Measurements from ENCODE around the gene ANKS6. TPM values are rescaled to one million over a fixed set of nuclear protein-coding genes. Genes with fewer than 3 reads are reported as not detected.

The ANKS6 gene
- total and polyA plus RNA-seq, 9 donors: 7.4 to 29.3 (median 17.7) TPM

- 2 to 4% (median 2%) methylated on average over 31 to 89 of the region's 89 CpGs for WGBS, 3 donors
- H3K4me3 ChIP-seq: no peak overlapping the region
Measured at GRCh38 chr9:98708103-98708932, 88.0 kb downstream of the ANKS6 start.

GRCh38 chr9:98707166-98708102, 88.9 kb downstream of the ANKS6 start:
- Histone ChIP-seq H3K9me3 (no peaks in the 10 kb centered on the region), H3K27me3 (no peaks in the 10 kb centered on the region), H3K4me3 (no peak overlapping the region), H3K27ac (no peak overlapping the region), H3K36me3 (no peaks in the 10 kb centered on the region), H3K4me1 (ENCODE audit: insufficient read depth) (no peaks in the 10 kb centered on the region)
- intact Hi-C loops (cut with DNase I): no loop called here
- TF ChIP-seq POLR2A (IDR thresholded peaks at IDR 0.05): no peak
- no peak for TF ChIP-seq CTCF (IDR thresholded peaks at IDR 0.05)
- TF ChIP-seq EP300 (IDR thresholded peaks at IDR 0.05): no peak
- no peak for DNase-seq
- WGBS, 3 donors: 2 to 4% (median 2%) methylated on average over 60 to 79 of the region's 79 CpGs

More at GRCh38 chr9:98708103-98708932, 88.0 kb downstream of the ANKS6 start:
- Histone ChIP-seq H3K4me1 (ENCODE audit: insufficient read depth) (no peaks in the 10 kb centered on the region), H3K36me3 (no peaks in the 10 kb centered on the region), H3K27ac (no peak overlapping the region), H3K9me3 (no peaks in the 10 kb centered on the region), H3K27me3 (no peaks in the 10 kb centered on the region)
- DNase-seq: no peak
- intact Hi-C loops (cut with DNase I): no loop called here
- TF ChIP-seq CTCF (IDR thresholded peaks at IDR 0.05) (no peak), POLR2A (IDR thresholded peaks at IDR 0.05) (no peak), EP300 (IDR thresholded peaks at IDR 0.05) (no peak)

GRCh38 chr9:98706651-98707165, 89.6 kb downstream of the ANKS6 start:
- no peaks in the 10 kb centered on the region for H3K27me3 ChIP-seq
- no peak overlapping the region for H3K27ac ChIP-seq
- intact Hi-C loops (cut with DNase I): no loop called here
- no peaks in the 10 kb centered on the region for H3K9me3 ChIP-seq
- no peak overlapping the region for H3K4me3 ChIP-seq
- TF ChIP-seq EP300 (IDR thresholded peaks at IDR 0.05) (no peak), POLR2A (IDR thresholded peaks at IDR 0.05) (no peak), CTCF (IDR thresholded peaks at IDR 0.05) (no peak)
- no peak for DNase-seq
- no peaks in the 10 kb centered on the region for H3K36me3 ChIP-seq
- H3K4me1 ChIP-seq (ENCODE audit: insufficient read depth): no peaks in the 10 kb centered on the region
- WGBS, 3 donors: 3 to 6% (median 5%) methylated on average over 15 of the region's 15 CpGs

GRCh38 chr9:98702835-98703380, 93.4 kb downstream of the ANKS6 start:
- Histone ChIP-seq H3K9me3 (no peaks in the 10 kb centered on the region), H3K27me3 (no peaks in the 10 kb centered on the region), H3K36me3 (no peaks in the 10 kb centered on the region), H3K4me3 (no peak overlapping the region), H3K4me1 (ENCODE audit: insufficient read depth) (no peaks in the 10 kb centered on the region), H3K27ac (no peak overlapping the region)
- intact Hi-C loops (cut with DNase I): no loop called here
- TF ChIP-seq POLR2A (IDR thresholded peaks at IDR 0.05) (no peak), CTCF (IDR thresholded peaks at IDR 0.05) (no peak), EP300 (IDR thresholded peaks at IDR 0.05) (no peak)
- no peak for DNase-seq
- 59 to 69% (median 67%) methylated on average over 2 of the region's 2 CpGs for WGBS, 3 donors
